Esophagus squamous epithelium (tissue), 5 donors: ENCODE data around the gene KDM4C. TPM values are rescaled to one million over a fixed set of nuclear protein-coding genes. Genes with fewer than 3 reads are reported as not detected.
"Not testable (repeated sequence)": the region's sequence is repeated elsewhere in the genome, so short reads cannot be mapped to it uniquely, and the experiment has no call there.

Experiments used
- DNase-seq: peaks from one replicate; lab custom pipeline; 2025; lab: John Stamatoyannopoulos, UW
- H3K27ac ChIP-seq, 4 donors: fragments of 200-600 bp; sonication (generic); one replicate each; pipeline ENCODE4 v1.5.1; 2016 to 2019; ENCODE audit warnings: mild to moderate bottlenecking in 1 of 4
- H3K27me3 ChIP-seq, 4 donors: fragments of 200-600 bp; sonication (generic); 1 replicate in 3 of 4; 2 replicates in 1 of 4; pipeline versions ENCODE4 v1.5.1 to v1.6.0; 2017 to 2021; ENCODE audit warnings: antibody characterized with exemption in 1 of 4
- H3K36me3 ChIP-seq, 3 donors: fragments of 200-600 bp; sonication (generic); one replicate each; pipeline ENCODE4 v1.5.1; 2016 to 2019
- H3K4me1 ChIP-seq, 3 donors: fragments of 200-600 bp; sonication (generic); one replicate each; pipeline ENCODE4 v1.5.1; 2017 to 2019
- H3K4me3 ChIP-seq, 4 donors: fragments of 200-600 bp; sonication (generic); 1 replicate in 3 of 4; 2 replicates in 1 of 4; pipeline ENCODE4 v1.5.1; 2016 to 2019; ENCODE audit warnings: mild to moderate bottlenecking in 2 of 4, moderate library complexity in 1 of 4
- H3K9me3 ChIP-seq, 3 donors: fragments of 200-600 bp; sonication (generic); one replicate each; pipeline ENCODE4 v1.5.1; 2016 to 2019
- POLR2A ChIP-seq, 4 donors: fragments of 450-650 bp; IDR thresholded peaks; one replicate each; pipeline ENCODE4 v1.6.1; 2017; ENCODE audit warnings: antibody characterized with exemption in 4 of 4, mild to moderate bottlenecking in 4 of 4, moderate library complexity in 3 of 4
- WGBS, 2 donors: methylation state at CpG; one replicate each; pipeline ENCODE4 v1.1.5; 2018; 5-methylcytosine and 5-hydroxymethylcytosine counted together
- intact Hi-C: fragments of 100-400 bp; cut with DNase I; formaldehyde crosslinking; loops from one replicate; pipeline ENCODE4 v1.15.0; 2022
- total RNA-seq, 4 donors: library from RNA; depleted of rRNA; stranded (reverse); fragments of >200 nt; gene quantifications; one replicate each; pipeline ENCODE4 v1.1.0, GENCODE V29; 2016
- TF ChIP-seq, protein P1 (sequence below), 6 experiments: fragments of 450-650 bp in 4 of 6; fragments of 200-600 bp in 2 of 6; sonication (generic) in 2 of 6; IDR thresholded peaks; one replicate each; pipeline ENCODE4 v1.5.1; 2016 to 2019; ENCODE audit warnings: antibody characterized with exemption in 6 of 6, mild to moderate bottlenecking in 4 of 6, moderate library complexity in 4 of 6
- donor health status: DM: yes; HTN: yes; CAD: no.

The KDM4C gene
- total RNA-seq, 4 donors from 2014 or later: 12.5 to 43.9 (median 22.9) TPM

DNA sequence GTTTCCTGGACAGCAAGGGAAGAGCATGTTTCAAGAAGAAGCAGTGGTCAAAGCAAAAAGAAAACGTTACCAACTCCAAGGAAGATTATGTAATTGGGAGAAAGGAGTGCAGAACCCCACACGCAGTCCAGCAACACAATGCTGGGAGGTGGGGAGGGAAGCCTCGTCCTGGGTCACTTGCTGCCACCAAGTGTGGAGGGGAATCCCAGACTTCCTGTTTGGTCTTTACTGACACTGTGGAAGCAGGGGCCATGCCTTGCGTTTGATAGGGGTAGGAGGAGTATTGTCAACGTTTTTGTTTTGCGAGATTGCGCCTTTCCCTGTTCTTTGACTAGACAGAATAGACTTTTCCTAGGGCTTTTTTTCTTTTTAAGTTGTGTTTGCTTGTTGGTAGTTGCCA, 421.0 kb downstream of the KDM4C start:
- H3K27ac ChIP-seq: no peak overlapping the region
- peaks cover 0 to 57% (median 0%) of the 10 kb centered on the region in 3 donors for H3K36me3 ChIP-seq
- H3K4me3 ChIP-seq: no peak overlapping the region
- peaks cover 0 to 13% (median 0%) of the 10 kb centered on the region in 3 donors for H3K4me1 ChIP-seq
- no peaks in the 10 kb centered on the region for H3K27me3 ChIP-seq
- H3K9me3 ChIP-seq: no peaks in the 10 kb centered on the region
- no peak for TF ChIP-seq POLR2A (IDR thresholded peaks at IDR 0.05)
- intact Hi-C loops: no loop called here
- DNase-seq: no peak
- 66 to 72% methylated on average over 7 of the region's 7 CpGs for WGBS, 2 donors

DNA sequence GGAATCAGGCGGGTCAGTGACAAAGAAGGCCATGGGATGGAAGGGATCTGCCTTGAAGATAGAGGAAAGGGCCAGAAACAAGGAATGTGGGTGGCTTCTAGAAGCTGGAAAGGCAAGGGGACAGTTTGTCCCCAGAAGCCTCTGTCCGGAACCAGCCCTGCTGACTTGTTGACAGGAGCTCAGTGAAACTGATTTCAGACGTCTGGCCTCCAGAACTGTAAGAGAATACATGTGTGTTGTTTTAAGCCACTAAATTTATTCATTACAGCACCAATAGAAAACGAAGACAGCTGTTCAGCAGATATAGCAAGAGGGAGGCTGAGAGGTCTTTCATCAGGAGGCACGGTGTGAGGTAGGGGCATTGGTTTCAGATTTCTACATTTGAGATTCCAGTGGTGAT, 422.5 kb downstream of the KDM4C start:
- peaks cover 0 to 6% (median 0%) of the 10 kb centered on the region in 3 donors for H3K4me1 ChIP-seq
- peaks cover 0 to 44% (median 0%) of the 10 kb centered on the region in 3 donors for H3K36me3 ChIP-seq
- TF ChIP-seq, protein P1, sequence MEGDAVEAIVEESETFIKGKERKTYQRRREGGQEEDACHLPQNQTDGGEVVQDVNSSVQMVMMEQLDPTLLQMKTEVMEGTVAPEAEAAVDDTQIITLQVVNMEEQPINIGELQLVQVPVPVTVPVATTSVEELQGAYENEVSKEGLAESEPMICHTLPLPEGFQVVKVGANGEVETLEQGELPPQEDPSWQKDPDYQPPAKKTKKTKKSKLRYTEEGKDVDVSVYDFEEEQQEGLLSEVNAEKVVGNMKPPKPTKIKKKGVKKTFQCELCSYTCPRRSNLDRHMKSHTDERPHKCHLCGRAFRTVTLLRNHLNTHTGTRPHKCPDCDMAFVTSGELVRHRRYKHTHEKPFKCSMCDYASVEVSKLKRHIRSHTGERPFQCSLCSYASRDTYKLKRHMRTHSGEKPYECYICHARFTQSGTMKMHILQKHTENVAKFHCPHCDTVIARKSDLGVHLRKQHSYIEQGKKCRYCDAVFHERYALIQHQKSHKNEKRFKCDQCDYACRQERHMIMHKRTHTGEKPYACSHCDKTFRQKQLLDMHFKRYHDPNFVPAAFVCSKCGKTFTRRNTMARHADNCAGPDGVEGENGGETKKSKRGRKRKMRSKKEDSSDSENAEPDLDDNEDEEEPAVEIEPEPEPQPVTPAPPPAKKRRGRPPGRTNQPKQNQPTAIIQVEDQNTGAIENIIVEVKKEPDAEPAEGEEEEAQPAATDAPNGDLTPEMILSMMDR (IDR thresholded peaks at IDR 0.05): no peak
- TF ChIP-seq POLR2A (IDR thresholded peaks at IDR 0.05): no peak
- 83 to 90% methylated on average over 5 of the region's 5 CpGs for WGBS, 2 donors
- no peak overlapping the region for H3K27ac ChIP-seq
- no peak for DNase-seq
- no peaks in the 10 kb centered on the region for H3K27me3 ChIP-seq
- H3K9me3 ChIP-seq: no peaks in the 10 kb centered on the region
- intact Hi-C loops: no loop called here
- H3K4me3 ChIP-seq: no peak overlapping the region

DNA sequence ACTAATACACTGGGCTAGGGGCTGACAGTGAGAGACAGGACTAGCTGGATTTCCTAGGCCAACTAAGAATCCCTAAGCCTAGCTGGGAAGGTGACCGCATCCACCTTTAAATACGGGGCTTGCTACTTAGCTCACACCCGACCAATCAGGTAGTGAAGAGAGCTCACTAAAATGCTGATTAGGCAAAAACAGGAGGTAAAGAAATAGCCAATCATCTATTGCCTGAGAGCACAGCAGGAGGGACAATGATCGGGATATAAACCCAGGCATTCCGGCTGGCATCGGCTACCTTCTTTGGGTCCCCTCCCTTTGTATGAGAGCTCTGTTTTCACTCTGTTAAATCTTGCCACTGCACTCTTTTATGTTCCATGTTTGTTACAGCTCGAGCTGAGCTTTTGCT, 425.4 kb downstream of the KDM4C start:
- H3K27me3 ChIP-seq, DNase-seq, intact Hi-C loops, H3K4me3 ChIP-seq, H3K27ac ChIP-seq, H3K9me3 ChIP-seq, H3K4me1 ChIP-seq: not testable (repeated sequence)
- H3K36me3 ChIP-seq: peaks cover 0 to 20% (median 0%) of the 10 kb centered on the region in 3 donors
- WGBS, 2 donors: 76 to 80% methylated on average over 5 to 7 of the region's 7 CpGs

DNA sequence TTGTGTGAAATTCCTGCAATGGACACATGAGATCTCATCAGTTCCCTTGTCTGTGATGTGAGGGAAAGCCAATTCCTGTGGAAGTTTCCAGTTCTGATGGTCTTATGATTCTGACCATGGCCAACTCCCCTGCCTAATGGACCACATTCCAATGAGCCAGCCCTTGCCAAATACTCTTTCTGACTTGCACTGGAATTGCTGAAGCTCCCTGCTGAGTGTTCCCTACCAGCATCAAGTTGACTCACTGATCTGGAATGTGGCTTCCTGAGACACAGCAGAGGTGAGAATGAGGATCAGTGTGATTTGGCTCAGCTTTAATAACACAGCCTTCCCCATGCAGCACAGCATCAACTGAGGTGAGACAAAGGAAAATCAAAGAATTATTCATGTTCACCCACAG, 427.8 kb downstream of the KDM4C start:
- intact Hi-C loops: no loop called here
- H3K4me1 ChIP-seq: no peaks in the 10 kb centered on the region
- no peak for DNase-seq
- TF ChIP-seq, protein P1 (IDR thresholded peaks at IDR 0.05): no peak
- no peak for TF ChIP-seq POLR2A (IDR thresholded peaks at IDR 0.05)
- no peak overlapping the region for H3K27ac ChIP-seq
- H3K27me3 ChIP-seq: no peaks in the 10 kb centered on the region
- peaks cover 0 to 8% (median 3%) of the 10 kb centered on the region in 3 donors for H3K9me3 ChIP-seq
- no peak overlapping the region for H3K4me3 ChIP-seq
- peaks cover 0 to 10% (median 0%) of the 10 kb centered on the region in 3 donors for H3K36me3 ChIP-seq

DNA sequence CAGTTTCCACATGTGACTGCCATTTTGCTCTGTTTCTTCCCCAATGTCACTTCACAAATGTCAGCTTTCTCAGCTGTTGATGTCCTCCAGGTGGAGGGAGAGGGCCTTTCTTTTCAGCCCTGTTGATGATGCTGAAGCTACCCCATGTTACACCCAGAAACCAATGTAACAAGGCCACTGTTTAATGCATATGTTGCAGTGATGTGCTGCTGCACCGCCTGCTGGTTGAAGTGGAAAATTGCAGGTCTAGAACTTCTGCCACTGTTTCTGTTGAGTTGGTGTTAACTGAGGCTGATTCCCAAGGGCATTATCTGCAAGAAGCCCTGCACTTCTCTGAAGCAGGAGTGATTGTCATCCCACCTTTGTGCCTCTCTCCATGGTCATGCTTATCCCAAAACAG, 428.4 kb downstream of the KDM4C start:
- intact Hi-C loops: no loop called here
- H3K27me3 ChIP-seq: no peaks in the 10 kb centered on the region
- no peaks in the 10 kb centered on the region for H3K4me1 ChIP-seq
- H3K27ac ChIP-seq: no peak overlapping the region
- WGBS, 2 donors: 14 to 30% methylated on average over 1 of the region's 1 CpG
- no peak for TF ChIP-seq POLR2A (IDR thresholded peaks at IDR 0.05)
- TF ChIP-seq, protein P1 (IDR thresholded peaks at IDR 0.05): peak in 4 of 6 experiments; percentile 21 to 70 (median 26)
- peaks cover 0 to 4% (median 0%) of the 10 kb centered on the region in 3 donors for H3K36me3 ChIP-seq
- H3K4me3 ChIP-seq: no peak overlapping the region
- DNase-seq: no peak
- H3K9me3 ChIP-seq: peaks cover 0 to 8% (median 3%) of the 10 kb centered on the region in 3 donors

DNA sequence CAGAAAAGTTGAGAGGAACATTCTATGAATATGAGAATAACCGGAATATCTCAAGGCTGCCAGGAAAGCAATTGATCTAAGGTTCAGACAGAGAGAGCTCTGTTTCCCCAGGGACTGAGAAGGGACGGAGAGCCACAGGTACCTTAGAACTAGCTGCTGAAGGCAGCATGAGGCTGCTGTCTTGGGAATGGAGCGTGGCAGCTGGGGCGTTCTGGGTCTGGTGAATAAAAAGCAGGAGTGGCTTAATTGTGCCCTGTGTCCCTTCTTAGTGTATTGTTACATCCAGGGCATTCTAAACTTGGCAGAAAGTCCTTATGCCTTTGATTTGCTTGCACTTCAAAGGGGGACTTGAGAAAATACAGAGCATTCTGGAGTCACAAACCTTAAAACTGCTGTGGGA, 434.5 kb downstream of the KDM4C start:
- Histone ChIP-seq H3K9me3 (peaks cover 0 to 8% (median 3%) of the 10 kb centered on the region in 3 donors), H3K27ac (no peak overlapping the region), H3K4me1 (no peaks in the 10 kb centered on the region), H3K36me3 (no peaks in the 10 kb centered on the region), H3K4me3 (no peak overlapping the region), H3K27me3 (no peaks in the 10 kb centered on the region)
- 72 to 84% methylated on average over 4 of the region's 4 CpGs for WGBS, 2 donors
- TF ChIP-seq, protein P1 (IDR thresholded peaks at IDR 0.05): no peak
- TF ChIP-seq POLR2A (IDR thresholded peaks at IDR 0.05): no peak
- DNase-seq: no peak
- intact Hi-C loops: no loop called here
